Ishikawa (cell line): ENCODE data around the gene LY9.

Source experiments
- EP300 ChIP-seq: IDR thresholded peaks from 2 replicates; pipeline ENCODE4 v1.6.1; 2012; ENCODE audit warnings: borderline replicate concordance
- FOXM1 ChIP-seq: IDR thresholded peaks from 2 replicates; pipeline ENCODE4 v1.6.1; 2012; ENCODE audit warnings: low read depth, borderline replicate concordance
- RAD21 ChIP-seq: IDR thresholded peaks from 2 replicates; pipeline ENCODE4 v1.6.1; 2012; ENCODE audit warnings: low read depth
- TAF1 ChIP-seq: IDR thresholded peaks from 2 replicates; pipeline ENCODE4 v1.6.1; 2012; ENCODE audit warnings: low read depth, mild to moderate bottlenecking
- YY1 ChIP-seq: IDR thresholded peaks from 2 replicates; pipeline ENCODE4 v1.6.1; 2012; ENCODE audit warnings: low read depth

- no peak for TF ChIP-seq FOXM1
- no peak for TF ChIP-seq TAF1
- no peak for TF ChIP-seq RAD21
- TF ChIP-seq EP300 = no peak
- TF ChIP-seq YY1 = no peak
Measured at GRCh38 chr1:160800645-160801408, 4.9 kb downstream of the LY9 start.
